OCI-LY1 (cell line): ENCODE results near the gene CDRT15.

Experiments used
- CTCF ChIP-seq: fragments of 200-600 bp; sonication (generic), shearing (Covaris generic); IDR thresholded peaks from 2 replicates; pipeline ENCODE4 v1.5.1; 2017; ENCODE audit warnings: mild to moderate bottlenecking, antibody characterized with exemption, low read length, moderate library complexity, mixed read lengths
- EZH2 ChIP-seq: fragments of 200-600 bp; sonication (generic), shearing (Covaris generic); IDR thresholded peaks from 2 replicates; pipeline ENCODE4 v1.8.0; 2017; ENCODE audit warnings: borderline replicate concordance, mixed run types, mild to moderate bottlenecking, antibody characterized with exemption, low read length, moderate library complexity, mixed read lengths

DNA sequence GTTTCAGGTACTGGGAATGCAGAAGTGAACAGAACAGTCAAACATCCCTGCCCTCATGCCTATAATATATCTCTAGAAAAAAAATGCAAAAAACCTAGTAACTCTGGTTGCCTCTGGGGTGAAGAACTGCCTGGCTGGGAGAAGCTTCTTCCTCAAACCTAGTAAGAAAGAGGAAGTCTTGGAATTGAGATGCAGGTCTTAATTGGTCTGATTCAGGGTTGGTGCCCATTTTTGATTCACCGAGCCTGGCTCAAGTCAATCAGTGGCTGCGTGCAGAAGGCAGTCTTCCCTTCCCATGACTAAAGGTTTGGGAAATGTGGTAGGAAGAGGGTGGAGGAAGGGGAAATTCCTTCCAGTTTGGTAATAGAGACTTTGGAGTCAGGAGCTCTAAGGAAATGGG, 22.4 kb downstream of the CDRT15 start:
- TF ChIP-seq CTCF, result no peak
- no peak for TF ChIP-seq EZH2
